CD4-positive, alpha-beta T cell treated with Interferon alpha-2 for 1 hour (primary cell): ENCODE data around the gene GALNT18.
"Not testable (repeated sequence)": the region's sequence is repeated elsewhere in the genome, so short reads cannot be mapped to it uniquely, and the experiment has no call there.

Experiments used
- DNase-seq, 2 donors: peaks; one replicate each; pipeline ENCODE4 v3.0.0-alpha.2; 2020 to 2022

Gene GALNT18

DNA sequence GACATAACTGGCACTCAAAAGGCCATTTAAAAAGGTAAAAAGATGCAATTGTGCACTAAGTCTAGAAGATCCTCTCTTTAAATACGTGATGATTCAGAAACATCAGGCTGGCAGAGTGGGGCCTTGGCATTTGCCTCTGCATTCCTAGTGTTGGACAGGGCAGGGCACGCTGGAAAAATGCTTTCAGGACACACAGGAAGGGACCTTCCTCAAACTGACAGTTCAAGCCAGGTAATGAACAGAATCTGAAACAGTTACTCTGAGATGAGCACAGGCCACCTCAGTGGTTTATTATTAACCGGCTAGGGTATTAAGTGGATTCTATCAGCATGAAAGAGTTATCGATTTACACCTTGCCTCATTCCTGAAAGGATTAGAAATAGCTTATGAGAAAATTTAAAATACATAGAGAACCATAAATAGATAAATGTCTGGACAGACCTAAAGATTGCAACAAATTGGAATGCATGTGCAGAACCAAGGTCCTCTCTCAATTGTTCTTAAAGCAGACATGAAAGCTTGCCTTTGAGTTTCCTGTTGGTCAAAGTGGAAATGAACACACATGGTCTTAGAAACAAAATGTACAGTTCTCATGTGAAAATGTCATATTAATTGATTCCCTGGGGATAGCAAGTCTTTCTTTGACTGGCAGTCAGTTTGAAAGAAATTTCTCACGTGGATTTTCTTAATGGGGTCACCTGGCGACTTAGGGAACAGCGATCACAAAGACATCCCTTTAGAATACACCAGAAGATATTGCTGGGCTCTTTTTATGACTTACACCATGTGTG is 247.3 kb downstream of the GALNT18 start:
- no peak for DNase-seq

DNA sequence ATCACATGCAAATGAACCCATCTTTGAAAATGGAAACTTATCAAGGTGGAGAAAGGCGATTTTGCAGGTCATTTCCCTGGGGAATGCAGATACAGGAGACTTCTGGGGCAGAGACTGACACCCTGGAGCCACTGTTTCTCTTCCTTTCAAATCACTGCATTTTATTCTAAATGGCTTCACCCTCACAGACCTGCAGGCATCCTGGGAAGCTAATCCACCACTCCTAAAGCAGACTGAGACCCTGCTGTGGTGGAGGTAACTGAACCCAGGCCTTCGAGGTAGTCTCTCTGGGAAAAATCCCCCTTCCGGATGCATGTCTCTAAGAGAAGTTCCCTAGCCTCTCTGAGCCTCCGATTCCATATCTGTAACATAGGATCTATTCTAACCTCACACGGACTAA is 247.9 kb downstream of the GALNT18 start:
- DNase-seq, result no peak

DNA sequence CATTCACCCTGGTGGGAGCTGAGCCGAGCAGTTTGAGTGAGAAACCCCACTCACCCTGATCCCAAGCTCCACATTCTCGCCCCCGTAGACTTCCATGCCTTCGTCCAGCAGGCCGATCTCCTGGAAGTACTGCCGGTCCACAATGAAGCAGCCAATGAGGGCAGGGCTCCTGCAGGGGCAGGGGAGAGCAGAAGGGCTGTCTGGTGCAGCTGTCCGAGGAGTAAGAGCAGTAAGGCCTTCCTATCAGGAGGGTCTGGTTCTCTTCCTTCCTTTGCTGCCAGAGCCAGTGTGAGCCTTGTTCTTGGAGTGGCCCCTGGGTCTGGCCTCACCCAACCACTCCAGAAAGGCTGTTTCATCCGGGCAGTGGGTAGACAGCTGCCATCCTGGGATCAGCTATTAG is 249.3 kb downstream of the GALNT18 start:
- no peak for DNase-seq

- DNase-seq, result no peak
These were observed 250.9 kb downstream of the GALNT18 start for GRCh38 chr11:11370962-11371303.

DNA sequence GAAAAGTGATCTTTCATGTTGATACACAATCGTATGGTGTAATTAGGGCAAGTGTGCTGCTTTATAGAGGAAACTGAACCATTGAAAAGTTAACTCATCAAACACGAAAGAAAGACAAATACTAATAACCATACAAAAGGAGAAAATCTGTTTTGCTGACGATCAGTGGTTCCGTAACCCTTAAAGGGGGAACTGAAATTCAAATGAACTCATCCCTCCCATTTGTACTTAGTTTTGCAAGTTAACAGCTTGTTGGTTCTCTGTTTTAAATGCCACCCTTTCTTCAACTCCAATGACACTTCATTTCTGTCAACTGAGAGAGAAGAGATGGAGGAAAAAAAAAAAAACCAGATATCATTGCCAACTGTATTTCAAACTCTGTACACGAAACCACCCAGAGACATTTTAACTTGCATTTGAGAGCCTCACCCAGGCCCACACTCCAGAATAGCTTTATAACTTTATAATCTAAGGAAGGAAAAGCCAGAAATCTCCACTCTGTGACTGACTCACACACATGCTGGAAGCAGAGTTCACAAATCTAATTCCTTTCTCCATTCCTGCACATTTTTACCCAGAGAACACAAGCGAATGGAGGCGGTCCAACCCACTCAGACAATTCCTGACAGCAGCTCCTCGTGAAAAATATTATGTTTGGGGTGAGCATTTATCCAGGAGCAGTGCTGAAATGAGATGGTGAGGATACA is 251.4 kb downstream of the GALNT18 start:
- DNase-seq, result no peak

GRCh38 chr11:11366793-11367192 is 255.0 kb downstream of the GALNT18 start:
- no peak for DNase-seq

DNA sequence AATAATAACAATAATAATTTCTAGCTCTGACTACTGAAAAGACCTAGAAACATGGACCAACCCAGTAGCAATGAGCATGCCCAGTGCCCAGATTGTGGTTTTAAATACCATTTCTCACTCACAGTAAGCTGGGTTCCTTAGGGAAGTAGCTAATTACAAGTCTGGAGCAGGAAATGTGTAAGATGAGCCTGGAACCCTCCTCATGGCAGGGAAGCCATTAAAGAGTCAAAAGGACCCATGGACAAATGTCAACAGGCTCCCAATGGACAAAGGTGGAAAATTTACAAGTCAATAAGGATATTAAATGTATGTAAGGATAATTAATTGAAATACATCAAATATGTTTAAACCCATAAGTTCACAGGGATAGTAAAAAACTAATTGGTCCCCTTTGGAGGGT is 258.1 kb downstream of the GALNT18 start:
- no peak for DNase-seq

DNA sequence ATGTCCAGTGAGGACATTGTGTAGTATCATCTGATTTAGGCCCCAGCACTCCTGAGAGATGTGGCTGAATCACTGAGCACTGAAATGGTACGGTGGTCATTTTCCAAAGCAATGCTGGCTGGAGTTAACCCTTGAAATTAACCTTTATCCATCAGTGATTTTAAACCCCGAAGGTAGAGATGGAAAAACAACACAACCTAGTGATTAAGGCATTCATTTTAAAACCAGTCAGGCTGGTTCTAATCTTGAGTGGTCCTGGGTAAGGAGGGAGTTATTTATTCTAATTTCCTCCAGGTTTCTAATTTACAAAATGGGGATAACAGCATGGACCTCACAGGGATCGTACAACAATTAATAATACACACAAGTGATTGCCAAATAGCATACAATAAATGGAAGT is 262.2 kb downstream of the GALNT18 start:
- no peak for DNase-seq

GRCh38 chr11:11356842-11357241 is 265.0 kb downstream of the GALNT18 start:
- no peak for DNase-seq

GRCh38 chr11:11352878-11353277 is 268.9 kb downstream of the GALNT18 start, which contains the start of gene CSNK2A3:
Gene CSNK2A3 (minus strand): TSS chr11:11353250. CDS start chr11:11353119, 131 bp downstream.
- DNase-seq, result not testable (repeated sequence)

GRCh38 chr11:11351851-11352250 is 270.0 kb downstream of the GALNT18 start:
- DNase-seq, result not testable (repeated sequence)

GRCh38 chr11:11351042-11351586 is 270.7 kb downstream of the GALNT18 start:
- no peak for DNase-seq

- no peak for DNase-seq
These were observed 271.9 kb downstream of the GALNT18 start for GRCh38 chr11:11349870-11350337.

- DNase-seq, result no peak
These were observed 272.5 kb downstream of the GALNT18 start for GRCh38 chr11:11349106-11349825.

DNA sequence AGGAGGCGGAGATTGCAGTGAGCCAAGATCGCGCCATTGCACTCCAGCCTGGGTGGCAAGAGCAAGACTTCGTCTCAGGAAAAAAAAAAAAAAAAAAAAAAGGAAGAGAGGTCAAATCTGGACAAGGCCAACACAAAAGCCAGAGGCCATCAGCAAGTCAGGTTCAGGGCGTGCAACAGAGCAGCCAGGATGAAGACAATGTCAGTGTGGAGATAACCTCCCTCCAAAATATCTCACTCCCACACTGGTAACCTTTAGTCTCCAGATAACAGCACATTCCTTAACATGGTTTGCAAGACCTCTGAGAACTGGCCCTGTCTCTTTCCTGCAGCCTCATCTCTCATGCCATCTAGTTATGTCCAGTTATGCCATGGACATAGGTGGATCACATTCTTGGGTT is 273.5 kb downstream of the GALNT18 start:
- no peak for DNase-seq

DNA sequence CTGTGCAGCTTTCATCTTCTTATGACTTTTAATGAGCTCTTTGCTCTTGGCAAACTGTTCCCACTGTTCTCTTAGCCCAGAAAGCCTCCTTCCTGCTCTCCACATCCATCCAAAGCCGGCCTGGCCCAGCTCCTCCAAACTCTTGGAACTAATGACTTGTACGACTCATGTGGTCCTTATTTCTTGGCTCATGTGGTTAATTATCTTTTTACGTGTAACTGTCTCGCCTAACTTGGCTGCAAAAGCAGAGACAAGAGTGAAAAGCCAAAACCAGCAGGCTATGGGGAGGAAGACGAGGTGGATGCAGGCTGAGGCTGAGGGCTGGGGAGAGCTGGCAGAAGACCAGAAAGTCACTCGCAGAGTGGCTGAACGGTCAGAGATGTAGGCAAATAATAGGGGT is 274.2 kb downstream of the GALNT18 start:
- no peak for DNase-seq

DNA sequence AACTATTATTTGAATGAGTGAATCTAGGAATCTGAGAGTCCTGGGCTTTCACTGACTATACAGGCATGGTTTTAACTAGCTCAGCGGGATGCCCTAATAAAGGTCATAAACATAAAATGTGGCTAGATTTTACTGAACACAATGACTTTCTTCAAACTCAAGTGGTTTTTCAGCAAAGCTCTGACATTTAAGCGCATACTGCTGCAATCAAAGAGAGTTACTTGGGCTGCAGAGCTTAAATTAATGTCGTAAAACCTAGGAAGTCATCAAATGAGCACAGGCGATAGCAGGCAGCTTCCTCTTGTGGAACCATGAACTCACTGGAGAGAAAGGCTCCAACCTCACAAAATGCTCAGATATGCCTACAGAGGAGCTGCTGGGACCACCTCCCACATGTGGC is 275.5 kb downstream of the GALNT18 start:
- DNase-seq, result no peak

GRCh38 chr11:11345099-11345498 is 276.7 kb downstream of the GALNT18 start:
- DNase-seq, result no peak

GRCh38 chr11:11344045-11344444 is 277.8 kb downstream of the GALNT18 start:
- DNase-seq, result no peak

DNA sequence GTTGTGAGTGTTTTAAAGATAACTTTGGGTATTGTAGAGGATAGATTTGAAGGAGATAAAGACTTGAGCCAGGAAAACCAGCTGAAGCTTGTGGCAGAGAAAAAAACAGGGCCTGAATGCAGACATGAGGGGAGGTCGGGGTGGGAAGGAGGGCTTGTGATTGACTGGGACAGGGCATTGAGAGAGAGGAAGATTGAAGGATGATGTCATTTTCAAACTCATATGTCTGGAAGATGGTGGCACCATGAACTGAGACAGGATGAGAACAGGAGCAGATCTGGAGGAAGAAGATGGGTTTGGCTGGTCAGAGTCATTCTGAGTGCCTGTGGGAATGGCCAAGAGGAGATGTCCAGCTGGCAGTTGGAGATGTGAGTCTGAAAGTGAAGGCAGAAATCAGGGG is 283.5 kb downstream of the GALNT18 start:
- no peak for DNase-seq

DNA sequence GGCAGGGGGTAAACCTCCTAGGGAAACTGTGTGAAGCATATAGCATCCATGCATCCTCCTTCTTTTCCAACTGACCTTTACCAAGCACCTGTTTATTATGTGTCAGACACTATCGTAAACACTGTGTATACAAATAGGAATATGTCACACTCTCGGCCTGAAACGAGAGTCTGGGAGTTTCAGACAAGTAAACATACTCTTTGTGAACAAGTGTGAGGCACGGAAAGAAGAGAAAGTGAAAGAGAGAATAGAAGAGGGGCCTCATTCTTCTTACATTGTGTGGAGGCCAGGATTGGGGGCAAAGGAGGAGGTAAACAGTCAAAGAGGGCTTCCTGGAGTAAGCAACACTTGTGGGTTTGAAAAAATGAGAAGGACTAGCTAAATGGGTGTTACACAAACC is 285.1 kb downstream of the GALNT18 start:
- no peak for DNase-seq

- DNase-seq, result no peak
These were observed 286.8 kb downstream of the GALNT18 start for GRCh38 chr11:11335043-11335442.

DNA sequence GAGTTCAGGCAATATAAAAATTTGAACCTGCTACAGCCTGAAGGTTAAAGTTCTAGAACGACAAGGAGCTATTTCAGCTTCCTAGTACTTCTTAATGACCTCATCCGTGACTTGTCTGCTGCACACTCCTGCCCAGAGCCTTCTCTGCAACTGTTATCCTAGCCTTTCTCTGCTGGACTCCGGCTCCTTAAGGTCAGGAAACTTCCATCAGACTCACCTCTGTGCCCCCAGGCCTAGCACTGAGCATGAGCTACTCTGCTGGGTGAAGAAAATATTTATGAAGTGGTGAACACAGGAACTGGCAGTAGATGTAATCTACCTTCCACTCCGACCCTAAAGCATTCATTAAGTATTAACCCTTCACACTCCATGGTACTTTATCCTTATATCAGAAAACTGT is 287.2 kb downstream of the GALNT18 start:
- DNase-seq, result no peak
